HEK293 (cell line): ENCODE results near the gene MCF2L.
A peak's percentile ranks its signal among the peaks of the same experiment; 100 is the strongest.

ENCODE experiments used
- CTCF ChIA-PET: fragments of 350-600 bp; formaldehyde crosslinking; extraction: SDS; loops from one replicate; lab custom pipeline; 2021; ENCODE audit warnings: antibody characterized with exemption; lab: Yijun Ruan, JAX
- POLR2A ChIA-PET: fragments of 300-600 bp; formaldehyde crosslinking; extraction: SDS; loops from one replicate; lab custom pipeline; 2020; ENCODE audit warnings: antibody characterized with exemption, inconsistent platforms; lab: Yijun Ruan, JAX
- H3K27ac ChIP-seq: fragments of 200-500 bp; sonication (Bioruptor generic); 2 replicates; pipeline ENCODE4 v1.5.1; 2014; ENCODE audit warnings: low read depth, low read length, control low read depth, inconsistent platforms; ENCODE audit errors: extremely low read depth
- H3K36me3 ChIP-seq, 2 experiments: fragments of 200-500 bp in 1 of 2; sonication (Bioruptor generic) in 1 of 2; 1 replicate in 1 of 2; 2 replicates in 1 of 2; pipeline ENCODE4 v1.5.1; 2014 to 2017; ENCODE audit warnings: inconsistent platforms in 2 of 2, low read length in 2 of 2; ENCODE audit not compliant: control insufficient read depth in 2 of 2, insufficient read depth in 1 of 2
- H3K4me1 ChIP-seq: fragments of 200-500 bp; sonication (Bioruptor generic); 2 replicates; pipeline ENCODE4 v1.5.1; 2014; ENCODE audit warnings: mild to moderate bottlenecking, low read length, inconsistent platforms; ENCODE audit not compliant: control insufficient read depth, insufficient read depth
- H3K4me3 ChIP-seq: 2 replicates; pipeline ENCODE4 v1.5.1; 2011; ENCODE audit warnings: low read depth, mild to moderate bottlenecking, control low read depth, low read length, moderate library complexity
- H3K9me3 ChIP-seq: fragments of 200-500 bp; sonication (Bioruptor generic); 2 replicates; pipeline ENCODE4 v1.5.1; 2014; ENCODE audit warnings: low read depth, low read length, inconsistent platforms; ENCODE audit not compliant: control insufficient read depth, insufficient read depth
- IKZF3 ChIP-seq: fragments of 450-650 bp; IDR thresholded peaks from 2 replicates; pipeline ENCODE4 v1.5.0; 2018; ENCODE audit warnings: missing biosample characterization, mild to moderate bottlenecking, missing genetic modification characterization, moderate library complexity
- MYNN ChIP-seq: fragments of 450-650 bp; formaldehyde crosslinking; IDR thresholded peaks from 2 replicates; pipeline ENCODE4 v1.5.1; 2016; ENCODE audit warnings: missing biosample characterization, missing genetic modification characterization, borderline replicate concordance
- SCRT1 ChIP-seq: fragments of 450-650 bp; formaldehyde crosslinking; IDR thresholded peaks from 2 replicates; pipeline ENCODE4 v1.5.1; 2016; ENCODE audit warnings: missing biosample characterization, missing genetic modification characterization, borderline replicate concordance
- SCRT2 ChIP-seq: fragments of 450-650 bp; formaldehyde crosslinking; IDR thresholded peaks from 2 replicates; pipeline ENCODE4 v1.5.1; 2016; ENCODE audit warnings: missing biosample characterization, missing genetic modification characterization
- SETDB1 ChIP-seq: IDR thresholded peaks from one replicate; pipeline ENCODE4 v1.6.1; 2017; ENCODE audit warnings: mild to moderate bottlenecking, low read length, moderate library complexity, mixed read lengths; ENCODE audit not compliant: insufficient read length
- ZBTB26 ChIP-seq: fragments of 450-650 bp; formaldehyde crosslinking; optimal IDR thresholded peaks from 2 replicates; pipeline ENCODE3; 2016; ENCODE audit warnings: missing biosample characterization, mild to moderate bottlenecking, missing genetic modification characterization
- ZEB2 ChIP-seq: fragments of 450-650 bp; formaldehyde crosslinking; IDR thresholded peaks from 2 replicates; pipeline ENCODE4 v1.5.1; 2016; ENCODE audit warnings: missing biosample characterization, missing genetic modification characterization
- ZNF121 ChIP-seq: fragments of 450-650 bp; formaldehyde crosslinking; IDR thresholded peaks from 2 replicates; pipeline ENCODE4 v1.5.1; 2016; ENCODE audit warnings: missing biosample characterization, missing genetic modification characterization
- ZNF157 ChIP-seq: fragments of 450-650 bp; formaldehyde crosslinking; IDR thresholded peaks from 2 replicates; pipeline ENCODE4 v1.5.1; 2016; ENCODE audit warnings: missing biosample characterization, missing genetic modification characterization
- ZNF169 ChIP-seq: fragments of 450-650 bp; formaldehyde crosslinking; IDR thresholded peaks from 2 replicates; pipeline ENCODE4 v1.5.1; 2016; ENCODE audit warnings: missing biosample characterization, missing genetic modification characterization
- ZNF548 ChIP-seq: fragments of 450-650 bp; formaldehyde crosslinking; IDR thresholded peaks from 2 replicates; pipeline ENCODE4 v1.5.1; 2016; ENCODE audit warnings: missing biosample characterization, missing genetic modification characterization
- ZNF549 ChIP-seq: fragments of 450-650 bp; IDR thresholded peaks from 2 replicates; pipeline ENCODE4 v1.5.1; 2018; ENCODE audit warnings: missing biosample characterization, missing genetic modification characterization, mild to moderate bottlenecking, inconsistent platforms, moderate library complexity
- ZNF600 ChIP-seq: fragments of 450-650 bp; formaldehyde crosslinking; IDR thresholded peaks from 2 replicates; pipeline ENCODE4 v1.5.1; 2016; ENCODE audit warnings: missing biosample characterization, missing genetic modification characterization
- ZNF670 ChIP-seq: fragments of 450-650 bp; formaldehyde crosslinking; IDR thresholded peaks from 2 replicates; pipeline ENCODE4 v1.5.1; 2016; ENCODE audit warnings: missing biosample characterization, missing genetic modification characterization, low read depth
- ZNF830 ChIP-seq: fragments of 450-650 bp; IDR thresholded peaks from 2 replicates; pipeline ENCODE4 v1.5.0; 2018; ENCODE audit warnings: missing biosample characterization, missing genetic modification characterization, low read depth, mild to moderate bottlenecking, moderate library complexity
- TF ChIP-seq, protein P1 (sequence below): fragments of 450-650 bp; formaldehyde crosslinking; conservative IDR thresholded peaks from 2 replicates; pipeline ENCODE4 v1.5.1; 2016; ENCODE audit warnings: low read depth, missing biosample characterization, missing genetic modification characterization
- TF ChIP-seq, protein P2 (sequence below): fragments of 450-650 bp; formaldehyde crosslinking; IDR thresholded peaks from 2 replicates; pipeline ENCODE4 v1.5.1; 2016; ENCODE audit warnings: missing biosample characterization, missing genetic modification characterization, borderline replicate concordance

MCF2L gene

GRCh38 chr13:113061271-113061625 lies 92.2 kb downstream of the MCF2L start (continued):
- TF ChIP-seq ZNF549 (tag by site-specific recombination) (no peak), ZBTB26 (no peak), ZNF169 (tag by site-specific recombination) (no peak), ZNF670 (tag by site-specific recombination) (no peak), ZEB2 (tag by site-specific recombination) (no peak), ZNF548 (tag by site-specific recombination) (no peak), MYNN (no peak), ZNF121 (tag by site-specific recombination) (no peak), ZNF830 (tag by site-specific recombination) (no peak), ZNF157 (no peak)
- TF ChIP-seq, protein P1, sequence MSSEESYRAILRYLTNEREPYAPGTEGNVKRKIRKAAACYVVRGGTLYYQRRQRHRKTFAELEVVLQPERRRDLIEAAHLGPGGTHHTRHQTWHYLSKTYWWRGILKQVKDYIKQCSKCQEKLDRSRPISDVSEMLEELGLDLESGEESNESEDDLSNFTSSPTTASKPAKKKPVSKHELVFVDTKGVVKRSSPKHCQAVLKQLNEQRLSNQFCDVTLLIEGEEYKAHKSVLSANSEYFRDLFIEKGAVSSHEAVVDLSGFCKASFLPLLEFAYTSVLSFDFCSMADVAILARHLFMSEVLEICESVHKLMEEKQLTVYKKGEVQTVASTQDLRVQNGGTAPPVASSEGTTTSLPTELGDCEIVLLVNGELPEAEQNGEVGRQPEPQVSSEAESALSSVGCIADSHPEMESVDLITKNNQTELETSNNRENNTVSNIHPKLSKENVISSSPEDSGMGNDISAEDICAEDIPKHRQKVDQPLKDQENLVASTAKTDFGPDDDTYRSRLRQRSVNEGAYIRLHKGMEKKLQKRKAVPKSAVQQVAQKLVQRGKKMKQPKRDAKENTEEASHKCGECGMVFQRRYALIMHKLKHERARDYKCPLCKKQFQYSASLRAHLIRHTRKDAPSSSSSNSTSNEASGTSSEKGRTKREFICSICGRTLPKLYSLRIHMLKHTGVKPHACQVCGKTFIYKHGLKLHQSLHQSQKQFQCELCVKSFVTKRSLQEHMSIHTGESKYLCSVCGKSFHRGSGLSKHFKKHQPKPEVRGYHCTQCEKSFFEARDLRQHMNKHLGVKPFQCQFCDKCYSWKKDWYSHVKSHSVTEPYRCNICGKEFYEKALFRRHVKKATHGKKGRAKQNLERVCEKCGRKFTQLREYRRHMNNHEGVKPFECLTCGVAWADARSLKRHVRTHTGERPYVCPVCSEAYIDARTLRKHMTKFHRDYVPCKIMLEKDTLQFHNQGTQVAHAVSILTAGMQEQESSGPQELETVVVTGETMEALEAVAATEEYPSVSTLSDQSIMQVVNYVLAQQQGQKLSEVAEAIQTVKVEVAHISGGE = no peak
- TF ChIP-seq, protein P2, sequence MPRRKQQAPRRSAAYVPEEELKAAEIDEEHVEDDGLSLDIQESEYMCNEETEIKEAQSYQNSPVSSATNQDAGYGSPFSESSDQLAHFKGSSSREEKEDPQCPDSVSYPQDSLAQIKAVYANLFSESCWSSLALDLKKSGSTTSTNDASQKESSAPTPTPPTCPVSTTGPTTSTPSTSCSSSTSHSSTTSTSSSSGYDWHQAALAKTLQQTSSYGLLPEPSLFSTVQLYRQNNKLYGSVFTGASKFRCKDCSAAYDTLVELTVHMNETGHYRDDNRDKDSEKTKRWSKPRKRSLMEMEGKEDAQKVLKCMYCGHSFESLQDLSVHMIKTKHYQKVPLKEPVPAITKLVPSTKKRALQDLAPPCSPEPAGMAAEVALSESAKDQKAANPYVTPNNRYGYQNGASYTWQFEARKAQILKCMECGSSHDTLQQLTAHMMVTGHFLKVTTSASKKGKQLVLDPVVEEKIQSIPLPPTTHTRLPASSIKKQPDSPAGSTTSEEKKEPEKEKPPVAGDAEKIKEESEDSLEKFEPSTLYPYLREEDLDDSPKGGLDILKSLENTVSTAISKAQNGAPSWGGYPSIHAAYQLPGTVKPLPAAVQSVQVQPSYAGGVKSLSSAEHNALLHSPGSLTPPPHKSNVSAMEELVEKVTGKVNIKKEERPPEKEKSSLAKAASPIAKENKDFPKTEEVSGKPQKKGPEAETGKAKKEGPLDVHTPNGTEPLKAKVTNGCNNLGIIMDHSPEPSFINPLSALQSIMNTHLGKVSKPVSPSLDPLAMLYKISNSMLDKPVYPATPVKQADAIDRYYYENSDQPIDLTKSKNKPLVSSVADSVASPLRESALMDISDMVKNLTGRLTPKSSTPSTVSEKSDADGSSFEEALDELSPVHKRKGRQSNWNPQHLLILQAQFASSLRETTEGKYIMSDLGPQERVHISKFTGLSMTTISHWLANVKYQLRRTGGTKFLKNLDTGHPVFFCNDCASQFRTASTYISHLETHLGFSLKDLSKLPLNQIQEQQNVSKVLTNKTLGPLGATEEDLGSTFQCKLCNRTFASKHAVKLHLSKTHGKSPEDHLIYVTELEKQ (tag by site-specific recombination) = no peak

DNA sequence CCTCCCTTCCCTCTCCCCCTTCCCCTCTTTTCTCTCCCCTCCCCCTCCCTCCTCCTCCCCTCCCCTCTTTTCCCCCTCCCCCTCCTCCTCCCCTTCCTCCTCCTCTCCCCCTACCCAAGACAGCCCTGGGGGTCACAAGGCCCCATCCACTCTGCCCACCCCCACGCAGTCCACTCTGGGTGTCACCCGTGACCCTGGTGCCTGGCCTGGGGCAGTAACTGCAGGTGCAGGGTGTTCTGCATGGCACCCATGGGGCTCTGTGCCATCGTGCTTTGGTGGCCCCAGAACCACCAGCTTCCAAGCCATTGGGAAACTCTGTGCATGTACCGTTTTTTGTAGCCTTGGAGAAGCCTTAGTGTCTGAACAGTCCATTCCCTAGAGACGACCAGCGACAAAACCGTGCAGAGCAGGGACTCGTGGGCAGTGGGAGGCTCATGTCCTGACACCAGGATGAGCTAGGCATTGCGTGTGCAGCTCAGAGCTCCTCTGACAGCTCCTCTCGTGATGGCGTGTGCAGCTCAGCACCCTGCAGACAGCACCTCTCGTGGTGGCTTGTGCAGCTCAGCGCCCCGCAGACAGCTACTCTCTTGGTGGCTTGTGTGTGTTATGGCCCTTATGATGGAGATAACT lies 92.9 kb downstream of the MCF2L start:
- CTCF ChIA-PET = no interaction called here
- Histone ChIP-seq H3K4me1 (no peaks in the 10 kb centered on the region), H3K9me3 (no peaks in the 10 kb centered on the region), H3K27ac (no peak overlapping the region), H3K36me3 (no peaks in the 10 kb centered on the region), H3K4me3 (no peak overlapping the region)
- POLR2A ChIA-PET = no interaction called here
- TF ChIP-seq ZNF600 (tag by site-specific recombination) (0 out of 2 replicates have a peak, but pooled peaks have one; percentile 31), IKZF3 (tag by site-specific recombination) (no peak)
- TF ChIP-seq, all 188 proteins: peak for 1

DNA sequence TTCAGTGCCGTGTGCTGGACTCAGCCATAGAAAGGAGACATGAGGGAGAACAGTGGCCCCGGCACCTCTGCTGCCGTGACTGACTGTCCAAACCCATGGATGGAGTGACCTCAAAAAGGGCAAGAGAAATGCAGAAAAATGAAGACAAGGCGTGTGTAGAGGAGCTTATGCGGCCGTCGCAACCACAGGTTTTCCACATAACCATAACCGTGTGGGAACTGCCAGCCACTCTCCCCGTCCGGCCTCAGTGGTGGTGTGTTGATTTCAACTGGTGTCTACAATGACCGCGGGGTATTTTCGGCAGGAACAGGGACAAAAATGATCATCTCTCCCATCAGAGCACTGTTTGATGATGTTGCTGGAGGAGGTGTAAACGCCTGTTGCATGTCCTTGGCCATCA lies 93.7 kb downstream of the MCF2L start:
- H3K27ac ChIP-seq = no peak overlapping the region
- ChIA-PET CTCF (no interaction called here), POLR2A (no interaction called here)
- no peaks in the 10 kb centered on the region for H3K9me3 ChIP-seq
- H3K4me1 ChIP-seq = no peaks in the 10 kb centered on the region
- H3K4me3 ChIP-seq = no peak overlapping the region
- no peaks in the 10 kb centered on the region for H3K36me3 ChIP-seq
- TF ChIP-seq SCRT2 (tag by site-specific recombination) = peak; percentile 68
- TF ChIP-seq SCRT1 (tag by site-specific recombination) = 0 out of 2 replicates have a peak, but pooled peaks have one; percentile 41
- TF ChIP-seq SETDB1 = no peak
